Omental fat pad (tissue), 4 donors: ENCODE results near the gene LDLR. TPM values are rescaled to one million over a fixed set of nuclear protein-coding genes. Genes with fewer than 3 reads are reported as not detected.

ENCODE experiments used
- ATAC-seq: fragments of 150-250 bp; one replicate; pipeline ENCODE4 v1.9.1; 2016; ENCODE audit warnings: mild to moderate bottlenecking, moderate library complexity; ENCODE audit not compliant: low FRiP score
- DNase-seq: peaks from one replicate; pipeline ENCODE4 v3.0.0-alpha.2; 2019; ENCODE audit warnings: low spot score
- CTCF ChIP-seq, 3 donors: fragments of 450-650 bp; IDR thresholded peaks; one replicate each; pipeline ENCODE4 v1.5.1; 2016 to 2017; ENCODE audit warnings: antibody characterized with exemption in 3 of 3, mild to moderate bottlenecking in 3 of 3, moderate library complexity in 2 of 3
- total RNA-seq, 4 donors: library from RNA; depleted of rRNA; stranded (reverse); fragments of >200 nt; gene quantifications; one replicate each; pipeline ENCODE4 v1.1.0, GENCODE V29; 2016

LDLR gene
- total RNA-seq, 4 donors from 2014 or later, result 21.2 to 397 (median 114) TPM

GRCh38 chr19:11047866-11048265 is 41.4 kb upstream of the LDLR start:
- TF ChIP-seq CTCF (IDR thresholded peaks at IDR 0.05), result no peak
- DNase-seq, result no peak
- no peak for ATAC-seq

- ATAC-seq, result no peak
- no peak for DNase-seq
- no peak for TF ChIP-seq CTCF (IDR thresholded peaks at IDR 0.05)
Measured at GRCh38 chr19:11050323-11051114, 38.7 kb upstream of the LDLR start.

GRCh38 chr19:11053817-11054195 is 35.5 kb upstream of the LDLR start:
- TF ChIP-seq CTCF (IDR thresholded peaks at IDR 0.05), result no peak
- ATAC-seq (no peak), DNase-seq (no peak)

- no peak for TF ChIP-seq CTCF (IDR thresholded peaks at IDR 0.05)
- DNase-seq (no peak), ATAC-seq (no peak)
Measured at GRCh38 chr19:11054200-11054599, 35.1 kb upstream of the LDLR start.

GRCh38 chr19:11054628-11055027 is 34.6 kb upstream of the LDLR start:
- ATAC-seq (no peak), DNase-seq (no peak)
- TF ChIP-seq CTCF (IDR thresholded peaks at IDR 0.05), result no peak

GRCh38 chr19:11058246-11059030 is 30.8 kb upstream of the LDLR start:
- TF ChIP-seq CTCF (IDR thresholded peaks at IDR 0.05), result no peak
- ATAC-seq, result no peak
- DNase-seq, result no peak
